Gastroesophageal sphincter (tissue), 4 donors: ENCODE measurements around the gene NGLY1. TPM values are rescaled to one million over a fixed set of nuclear protein-coding genes. Genes with fewer than 3 reads are reported as not detected.

Experiments used
- ATAC-seq: fragments of 150-250 bp; one replicate; pipeline ENCODE4 v1.9.1; 2016; ENCODE audit warnings: mild to moderate bottlenecking, moderate library complexity
- H3K27ac ChIP-seq, 4 donors: fragments of 200-600 bp; sonication (generic) in 3 of 4; 1 replicate in 3 of 4; 2 replicates in 1 of 4; pipeline ENCODE4 v1.5.1; 2016 to 2019
- H3K27me3 ChIP-seq: fragments of 200-600 bp; sonication (generic); one replicate; pipeline ENCODE4 v1.5.1; 2019
- H3K36me3 ChIP-seq, 2 donors: fragments of 200-600 bp; sonication (generic); one replicate each; pipeline ENCODE4 v1.5.1; 2019; ENCODE audit warnings: control low read depth in 1 of 2
- H3K4me1 ChIP-seq, 3 donors: fragments of 200-600 bp; sonication (generic); 1 replicate in 2 of 3; 2 replicates in 1 of 3; pipeline ENCODE4 v1.5.1; 2016 to 2019; ENCODE audit warnings: control low read depth in 2 of 3
- H3K4me3 ChIP-seq, 2 donors: fragments of 200-600 bp; sonication (generic); one replicate each; pipeline ENCODE4 v1.5.1; 2019; ENCODE audit warnings: mild to moderate bottlenecking in 1 of 2, moderate library complexity in 1 of 2
- H3K9me3 ChIP-seq, 3 donors: fragments of 200-600 bp; sonication (generic); one replicate each; pipeline ENCODE4 v1.5.1; 2017 to 2019; ENCODE audit warnings: control low read depth in 2 of 3
- CTCF ChIP-seq, 4 experiments: fragments of 200-600 bp in 2 of 4; fragments of 450-650 bp in 2 of 4; sonication (generic) in 1 of 4; IDR thresholded peaks; one replicate each; pipeline ENCODE4 v1.5.1; 2017 to 2019; ENCODE audit warnings: antibody characterized with exemption in 4 of 4, mild to moderate bottlenecking in 2 of 4, moderate library complexity in 2 of 4
- EP300 ChIP-seq: sonication (generic); formaldehyde crosslinking; IDR thresholded peaks from one replicate; pipeline ENCODE4 v1.6.1; 2017; ENCODE audit warnings: antibody characterized with exemption, mild to moderate bottlenecking
- POLR2A ChIP-seq, 2 donors: fragments of 450-650 bp; IDR thresholded peaks; one replicate each; pipeline ENCODE4 v1.6.1; 2017; ENCODE audit warnings: antibody characterized with exemption in 2 of 2, mild to moderate bottlenecking in 2 of 2, moderate library complexity in 1 of 2
- POLR2AphosphoS5 ChIP-seq: sonication (generic); formaldehyde crosslinking; IDR thresholded peaks from one replicate; pipeline ENCODE4 v1.6.1; 2017; ENCODE audit warnings: antibody characterized with exemption
- WGBS, 2 donors: methylation state at CpG; one replicate each; pipeline ENCODE4 v1.1.5; 2018; ENCODE audit warnings: low coverage in 1 of 2; 5-methylcytosine and 5-hydroxymethylcytosine counted together
- small RNA-seq, 4 donors: library from RNA; depleted of rRNA; stranded (forward); fragments of <200 nt; gene quantifications; one replicate each; pipeline ENCODE3, GENCODE V24; 2016
- total RNA-seq, 4 donors: library from RNA; depleted of rRNA; stranded (reverse); fragments of >200 nt; gene quantifications; one replicate each; pipeline ENCODE4 v1.1.0, GENCODE V29; 2016

The NGLY1 gene
- total RNA-seq, 4 donors from 2014 or later, result 20.8 to 28.2 (median 25.4) TPM

DNA sequence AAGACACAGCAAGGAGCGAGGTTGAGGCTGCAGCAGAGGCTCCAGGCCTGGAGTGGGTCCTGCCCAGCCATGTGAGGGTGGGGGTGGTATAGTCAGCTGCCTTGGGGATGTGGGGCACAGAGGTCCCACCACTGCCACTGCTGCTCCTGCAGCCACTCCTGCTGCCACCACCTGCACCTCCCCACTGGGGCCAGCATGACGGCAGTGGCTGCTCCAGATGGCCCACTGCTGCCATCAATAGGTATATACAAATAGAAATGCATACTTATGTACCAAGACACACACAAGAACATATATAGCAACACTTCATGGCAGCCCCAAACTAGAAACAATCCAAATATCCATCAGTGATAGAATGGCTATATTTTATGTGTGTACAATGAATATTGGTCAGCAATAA, 108.6 kb downstream of the NGLY1 start:
- Histone ChIP-seq H3K36me3 (no peaks in the 10 kb centered on the region), H3K4me1 (no peaks in the 10 kb centered on the region), H3K9me3 (no peaks in the 10 kb centered on the region), H3K27me3 (no peaks in the 10 kb centered on the region), H3K4me3 (no peak overlapping the region), H3K27ac (no peak overlapping the region)
- no CpG with 5 or more reads among the region's 2 CpGs for WGBS, 2 donors
- TF ChIP-seq EP300 (no peak), POLR2AphosphoS5 (no peak), CTCF (IDR thresholded peaks at IDR 0.05) (no peak), POLR2A (IDR thresholded peaks at IDR 0.05) (no peak)
- no peak for ATAC-seq

GRCh38 chr3:25673738-25674298, 109.4 kb downstream of the NGLY1 start:
- Histone ChIP-seq H3K4me1 (no peaks in the 10 kb centered on the region), H3K27ac (no peak overlapping the region), H3K9me3 (no peaks in the 10 kb centered on the region), H3K27me3 (no peaks in the 10 kb centered on the region), H3K4me3 (no peak overlapping the region), H3K36me3 (no peaks in the 10 kb centered on the region)
- WGBS, 2 donors, result 80% methylated on average over 2 of the region's 8 CpGs; no CpG with 5 or more reads in 1 of the 2 donors
- ATAC-seq, result no peak
- TF ChIP-seq CTCF (IDR thresholded peaks at IDR 0.05) (no peak), POLR2AphosphoS5 (no peak), EP300 (no peak), POLR2A (IDR thresholded peaks at IDR 0.05) (no peak)

Small RNAs within 50 kb of the gene (small RNA-seq; reads per million reads assigned to genes)
- gene CRIP1P2, result 0 reads per million in 4 donors

Other genes starting within 250 kb of the NGLY1 start
- 100 to 1,000 TPM; 109 to 149 (median 127) TPM for gene TOP2B, start 118.5 kb downstream of the NGLY1 start, total RNA-seq
- gene OXSM, start 6.6 kb upstream of the NGLY1 start, total RNA-seq, result 1 to 10 TPM; 5.9 to 7.9 (median 7.0) TPM